GM12864 (cell line): ENCODE data around the gene HAT1.

ENCODE experiments used
- DNase-seq: peaks from one replicate; pipeline ENCODE4 v3.0.0-alpha.2; 2011; ENCODE audit warnings: low read depth
- H3K4me3 ChIP-seq: 2 replicates; pipeline ENCODE4 v1.5.1; 2011; ENCODE audit warnings: mild to moderate bottlenecking, low read depth, low read length, control low read depth
- CTCF ChIP-seq: IDR thresholded peaks from 2 replicates; pipeline ENCODE4 v1.5.1; 2011; ENCODE audit warnings: low read depth, mild to moderate bottlenecking, moderate library complexity, low read length, control low read depth, inconsistent platforms; ENCODE audit errors: missing control alignments

HAT1 gene

GRCh38 chr2:171958475-171958874 is 36.2 kb downstream of the HAT1 start:
- H3K4me3 ChIP-seq = no peak overlapping the region
- DNase-seq = no peak
- TF ChIP-seq CTCF = no peak

GRCh38 chr2:171959998-171960397 is 37.7 kb downstream of the HAT1 start:
- no peak for DNase-seq
- H3K4me3 ChIP-seq = no peak overlapping the region
- no peak for TF ChIP-seq CTCF

GRCh38 chr2:171960570-171960969 is 38.3 kb downstream of the HAT1 start:
- H3K4me3 ChIP-seq = no peak overlapping the region
- no peak for DNase-seq
- TF ChIP-seq CTCF = no peak

GRCh38 chr2:171963198-171963597 is 40.9 kb downstream of the HAT1 start:
- DNase-seq = no peak
- no peak overlapping the region for H3K4me3 ChIP-seq
- TF ChIP-seq CTCF = no peak

- no peak for TF ChIP-seq CTCF
- no peak for DNase-seq
- H3K4me3 ChIP-seq = no peak overlapping the region
These were observed 42.0 kb downstream of the HAT1 start for GRCh38 chr2:171964308-171964707.

GRCh38 chr2:171965238-171965637 is 43.0 kb downstream of the HAT1 start:
- DNase-seq = no peak
- no peak overlapping the region for H3K4me3 ChIP-seq
- TF ChIP-seq CTCF = no peak

GRCh38 chr2:171965661-171966060 is 43.4 kb downstream of the HAT1 start:
- TF ChIP-seq CTCF = no peak
- no peak for DNase-seq
- H3K4me3 ChIP-seq = no peak overlapping the region
